Heart left ventricle (tissue), 16 donors: ENCODE measurements around the gene JPT1. TPM values are rescaled to one million over a fixed set of nuclear protein-coding genes. Genes with fewer than 3 reads are reported as not detected.
A peak's percentile ranks its signal among the peaks of the same experiment; 100 is the strongest.
"Not testable (repeated sequence)": the region's sequence is repeated elsewhere in the genome, so short reads cannot be mapped to it uniquely, and the experiment has no call there.

ENCODE experiments used
- ATAC-seq, 4 donors: fragments of 200-7000 bp; cut with Tn5 transposase; one replicate each; pipeline ENCODE4 v1.9.1; 2020 to 2022; ENCODE audit warnings: moderate library complexity in 4 of 4, mild to moderate bottlenecking in 3 of 4, moderate number of reproducible peaks in 1 of 4
- DNase-seq, 5 donors: peaks; one replicate each; pipeline ENCODE4 v3.0.0-alpha.2; 2020
- H3K27ac ChIP-seq, 12 donors: fragments of 200-600 bp; sonication (generic) in 4 of 12; one replicate each; pipeline versions ENCODE4 v1.5.0 to v1.8.0; 2016 to 2022; ENCODE audit warnings: mild to moderate bottlenecking in 2 of 12
- H3K27me3 ChIP-seq, 9 donors: fragments of 200-600 bp; sonication (generic) in 2 of 9; one replicate each; pipeline versions ENCODE4 v1.5.1 to v1.8.0; 2016 to 2022; ENCODE audit warnings: mild to moderate bottlenecking in 3 of 9
- H3K36me3 ChIP-seq, 9 donors: fragments of 200-600 bp; sonication (generic) in 2 of 9; one replicate each; pipeline versions ENCODE4 v1.5.0 to v1.8.0; 2018 to 2022; ENCODE audit warnings: mild to moderate bottlenecking in 2 of 9
- H3K4me1 ChIP-seq, 12 donors: fragments of 200-600 bp; sonication (generic) in 4 of 12; one replicate each; pipeline versions ENCODE4 v1.5.0 to v1.8.0; 2016 to 2022; ENCODE audit warnings: mild to moderate bottlenecking in 3 of 12
- H3K4me3 ChIP-seq, 12 donors: fragments of 200-600 bp; sonication (generic) in 4 of 12; one replicate each; pipeline versions ENCODE4 v1.5.0 to v1.8.0; 2017 to 2022; ENCODE audit warnings: mild to moderate bottlenecking in 9 of 12, moderate library complexity in 4 of 12
- H3K9me3 ChIP-seq, 12 donors: fragments of 200-600 bp; sonication (generic) in 4 of 12; one replicate each; pipeline versions ENCODE4 v1.5.0 to v1.8.0; 2016 to 2022; ENCODE audit warnings: mild to moderate bottlenecking in 1 of 12
- CTCF ChIP-seq, 12 donors: fragments of 200-600 bp; sonication (generic) in 4 of 12; IDR thresholded peaks; one replicate each; pipeline versions ENCODE4 v1.5.0 to v1.8.0; 2018 to 2022; ENCODE audit warnings: antibody characterized with exemption in 12 of 12, mild to moderate bottlenecking in 5 of 12
- POLR2A ChIP-seq, 2 donors: fragments of 450-650 bp; IDR thresholded peaks; one replicate each; pipeline ENCODE4 v1.6.1; 2017; ENCODE audit warnings: antibody characterized with exemption in 2 of 2, mild to moderate bottlenecking in 2 of 2, moderate library complexity in 2 of 2
- WGBS, 4 donors: extraction: QIAGEN DNeasy Blood & Tissue Kit in 2 of 4; methylation state at CpG; one replicate each; pipeline versions ENCODE4 v1.1.5 to v1.1.7; 2013 to 2018; 5-methylcytosine and 5-hydroxymethylcytosine counted together
- intact Hi-C, 10 donors: fragments of 100-400 bp; cut with DNase I; formaldehyde crosslinking; loops; one replicate each; pipeline versions ENCODE4 v1.11.1 to v1.14.2; 2022
- polyA plus RNA-seq, 2 donors: library from polyadenylated mRNA; stranded (reverse); fragments of 200-250 nt; gene quantifications; one replicate each; pipeline ENCODE4 v1.2.3, GENCODE V29; 2013
- total RNA-seq, 9 donors: library from RNA; depleted of rRNA in 2 of 9; stranded (reverse); fragments of >200 nt in 2 of 9; fragmentation: NEBNext Ultra II Directional in 3 of 9; extraction: Animal tissue kit (Norgen Biotek cat#: 25700) in 3 of 9; gene quantifications; one replicate each; pipeline versions ENCODE4 v1.1.0 to v1.2.4, GENCODE V29; 2016 to 2023
- donor health status: ischemic (EF 13 %, LVEDD 7.1; RV severe dilation, severe dysfunction).
- donor health status: healthy with polysubstance abuse.
- donor health status: DM: no; HTN: yes; CAD: no.
- donor health status: DM: no; HTN: no; CAD: no.
- donor health status: ischemic (EF 25% LVEDD 6.9; RV normal size, moderate dysfunction).
- donor health status: ischemic (EF 25% LVEDD 5.7; RV mildly dilated, moderate dysfunction).
- donor health status: healthy.
- donor health status: DM: yes; HTN: yes; CAD: no.
- donor health status: ischemic (EF 35%, LVEDD 5.7; RV mildly dilated, moderate dysfunction).
- donor health status: nonischemic (EF 11% LVEDD 7.7; RV severe dilation, severe dysfunction).
- donor health status: DM: yes; HTN: yes; CAD: no.
- donor health status: PGD.
- donor health status: ischemic (EF 29% LVEDD 5.4; RV normal size, mild dysfunction).
- donor health status: nonischemic (EF 23%, LVEDD 6.1; RV moderate dilation, normal function).

Gene JPT1
- total and polyA plus RNA-seq, 11 donors: 10.4 to 68.0 (median 17.6) TPM

- Histone ChIP-seq H3K4me3 (no peak overlapping the region), H3K4me1 (peaks cover 0 to 36% (median 0%) of the 10 kb centered on the region in 12 donors), H3K27me3 (no peaks in the 10 kb centered on the region), H3K9me3 (no peaks in the 10 kb centered on the region), H3K36me3 (peaks cover 0 to 65% (median 32%) of the 10 kb centered on the region in 9 donors), H3K27ac (peak overlapping the region in 1 of 12 donors; percentile 71)
- TF ChIP-seq POLR2A (IDR thresholded peaks at IDR 0.05) (no peak), CTCF (IDR thresholded peaks at IDR 0.05) (no peak)
- 86 to 90% (median 88%) methylated on average over 3 of the region's 3 CpGs for WGBS, 4 donors
- ATAC-seq (no peak), DNase-seq (no peak)
- intact Hi-C loops: no loop called here
Measured at GRCh38 chr17:75146592-75146991, 7.7 kb downstream of the JPT1 start.

GRCh38 chr17:75144816-75145512 is 9.3 kb downstream of the JPT1 start:
- intact Hi-C loops: no loop called here
- peaks cover 0 to 36% (median 0%) of the 10 kb centered on the region in 12 donors for H3K4me1 ChIP-seq
- ATAC-seq (no peak), DNase-seq (no peak)
- H3K9me3 ChIP-seq: no peaks in the 10 kb centered on the region
- no peak overlapping the region for H3K4me3 ChIP-seq
- WGBS, 4 donors: 92 to 94% (median 93%) methylated on average over 11 of the region's 11 CpGs
- no peak for TF ChIP-seq POLR2A (IDR thresholded peaks at IDR 0.05)
- TF ChIP-seq CTCF (IDR thresholded peaks at IDR 0.05): no peak
- no peaks in the 10 kb centered on the region for H3K27me3 ChIP-seq
- H3K36me3 ChIP-seq: peaks cover 0 to 82% (median 32%) of the 10 kb centered on the region in 9 donors
- H3K27ac ChIP-seq: peak overlapping the region in 1 of 12 donors; percentile 46

GRCh38 chr17:75142236-75142971 is 11.9 kb downstream of the JPT1 start:
- 79 to 89% (median 85%) methylated on average over 13 of the region's 13 CpGs for WGBS, 4 donors
- intact Hi-C loops: no loop called here
- no peak for TF ChIP-seq CTCF (IDR thresholded peaks at IDR 0.05)
- Histone ChIP-seq H3K9me3 (no peaks in the 10 kb centered on the region), H3K4me1 (peaks cover 0 to 19% (median 0%) of the 10 kb centered on the region in 12 donors), H3K4me3 (no peak overlapping the region), H3K36me3 (peaks cover 0 to 85% (median 23%) of the 10 kb centered on the region in 9 donors), H3K27me3 (no peaks in the 10 kb centered on the region), H3K27ac (no peak overlapping the region)
- DNase-seq: no peak
- no peak for ATAC-seq

GRCh38 chr17:75138519-75138918 is 15.8 kb downstream of the JPT1 start:
- Histone ChIP-seq H3K27me3 (no peaks in the 10 kb centered on the region), H3K4me3 (no peak overlapping the region), H3K9me3 (no peaks in the 10 kb centered on the region), H3K27ac (no peak overlapping the region), H3K4me1 (no peaks in the 10 kb centered on the region), H3K36me3 (peaks cover 0 to 57% (median 4%) of the 10 kb centered on the region in 9 donors)
- ATAC-seq (no peak), DNase-seq (no peak)
- TF ChIP-seq POLR2A (IDR thresholded peaks at IDR 0.05) (no peak), CTCF (IDR thresholded peaks at IDR 0.05) (no peak)
- WGBS, 4 donors: 96 to 100% (median 98%) methylated on average over 5 of the region's 5 CpGs
- intact Hi-C loops: no loop called here

GRCh38 chr17:75137762-75138161 is 16.6 kb downstream of the JPT1 start:
- WGBS, 4 donors: 94 to 97% (median 95%) methylated on average over 9 of the region's 9 CpGs
- DNase-seq, H3K27ac ChIP-seq: not testable (repeated sequence)

More at GRCh38 chr17:75137762-75138161, 16.6 kb downstream of the JPT1 start:
- H3K4me3 ChIP-seq, H3K27me3 ChIP-seq, H3K9me3 ChIP-seq, intact Hi-C loops, H3K4me1 ChIP-seq, ATAC-seq: not testable (repeated sequence)
- H3K36me3 ChIP-seq: peaks cover 0 to 49% (median 4%) of the 10 kb centered on the region in 9 donors
